ENCODE measurements around the gene ANKH.

DNA sequence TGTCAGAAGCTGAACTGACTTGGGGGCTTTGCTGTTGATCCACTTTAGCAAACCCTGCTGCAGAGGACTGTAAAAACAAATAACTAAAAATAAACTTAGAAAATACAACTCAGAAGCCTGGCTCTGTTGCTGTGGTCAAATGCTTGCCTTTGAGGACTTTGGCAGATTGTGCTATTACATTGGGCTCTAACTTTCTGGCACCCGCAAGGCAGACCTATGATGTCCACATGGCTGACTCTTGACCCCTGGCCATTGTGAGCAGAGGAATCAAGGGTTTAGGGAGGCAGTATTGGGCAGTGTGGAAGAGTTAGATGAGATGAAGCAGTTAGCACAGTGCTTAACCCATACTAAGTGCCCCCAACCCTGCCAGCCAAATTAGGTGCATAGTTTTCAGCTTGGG is 173.1 kb downstream of the ANKH start:
- no peak for TF ChIP-seq GTF2F1 (IDR thresholded peaks at IDR 0.05; ENCODE audit: low read length)
- no peak for TF ChIP-seq JUND (CRISPR knock-in tag; IDR thresholded peaks at IDR 0.05)
